H1 (cell line): ENCODE data around the gene CDHR5. TPM values are rescaled to one million over a fixed set of nuclear protein-coding genes. Genes with fewer than 3 reads are reported as not detected.

Source experiments
- CTCF ChIA-PET: fragments of 300-600 bp; sonication (Branson Sonifier 250); formaldehyde crosslinking; loops from one replicate; lab custom pipeline; 2021; ENCODE audit not compliant: partially characterized antibody; lab: Charles Lee
- POLR2A ChIA-PET: fragments of 300-600 bp; sonication (Branson Sonifier 250); formaldehyde crosslinking; loops from one replicate; lab custom pipeline; 2021; ENCODE audit warnings: inconsistent platforms; ENCODE audit not compliant: partially characterized antibody; lab: Charles Lee
- DNase-seq, 2 experiments: peaks; one replicate each; pipeline versions ENCODE4 v3.0.0 to v3.0.0-alpha.2; 2010 to 2022; ENCODE audit warnings: low spot score in 2 of 2, low read depth in 1 of 2, mixed read lengths in 1 of 2
- FAIRE-seq: peaks from 2 replicates; lab custom pipeline; 2011; peaks lifted over from hg19 to GRCh38; lab: Jason Lieb, UNC
- H2AFZ ChIP-seq: 2 replicates; pipeline ENCODE4 v1.8.1; 2012; ENCODE audit warnings: low read length, inconsistent platforms
- H2AK5ac ChIP-seq: 2 replicates; pipeline ENCODE4 v1.6.1; 2013; ENCODE audit warnings: low read depth, low read length
- H2BK120ac ChIP-seq: replicated peaks from 2 replicates; pipeline ENCODE3; 2013; ENCODE audit warnings: low read depth, low read length, inconsistent platforms
- H2BK12ac ChIP-seq: 2 replicates; pipeline ENCODE4 v1.6.1; 2013; ENCODE audit warnings: low read depth, low read length
- H2BK15ac ChIP-seq: 2 replicates; pipeline ENCODE4 v1.6.1; 2013; ENCODE audit warnings: low read length
- H2BK20ac ChIP-seq: 2 replicates; pipeline ENCODE4 v1.6.1; 2013; ENCODE audit warnings: low read length
- H2BK5ac ChIP-seq: 2 replicates; pipeline ENCODE4 v1.6.1; 2013; ENCODE audit warnings: low read depth, low read length
- H3K14ac ChIP-seq: 2 replicates; pipeline ENCODE4 v1.6.1; 2013; ENCODE audit warnings: inconsistent platforms; ENCODE audit not compliant: insufficient read length
- H3K18ac ChIP-seq: 2 replicates; pipeline ENCODE4 v1.6.1; 2013; ENCODE audit warnings: low read length; ENCODE audit errors: extremely low read depth
- H3K23ac ChIP-seq: 2 replicates; pipeline ENCODE4 v1.6.1; 2013; ENCODE audit warnings: inconsistent platforms; ENCODE audit not compliant: insufficient read length
- H3K23me2 ChIP-seq: 2 replicates; pipeline ENCODE4 v1.6.1; 2013; ENCODE audit warnings: low read depth, low read length
- H3K27ac ChIP-seq: 2 replicates; pipeline ENCODE4 v1.6.1; 2011; ENCODE audit warnings: low read depth, low read length, inconsistent platforms
- H3K27me3 ChIP-seq, 4 experiments: replicated peaks in 1 of 4; 1 replicate in 1 of 4; 2 replicates in 3 of 4; pipeline versions ENCODE4 v1.6.1 to v1.8.1; 2011 to 2013; ENCODE audit warnings: low read length in 3 of 4, mild to moderate bottlenecking in 3 of 4, inconsistent platforms in 2 of 4, mixed read lengths in 2 of 4, moderate library complexity in 1 of 4; ENCODE audit not compliant: control insufficient read depth in 3 of 4, insufficient read depth in 3 of 4; ENCODE audit errors: extremely low read depth in 1 of 4
- H3K36me3 ChIP-seq, 4 experiments: 2 replicates each; pipeline versions ENCODE4 v1.6.1 to v1.8.1; 2011 to 2013; ENCODE audit warnings: mild to moderate bottlenecking in 4 of 4, low read length in 3 of 4, moderate library complexity in 2 of 4, control low read depth in 1 of 4, inconsistent platforms in 1 of 4; ENCODE audit not compliant: insufficient read depth in 4 of 4, control insufficient read depth in 2 of 4
- H3K4ac ChIP-seq: replicated peaks from 2 replicates; pipeline ENCODE3; 2013; ENCODE audit warnings: low read length, low read depth, mixed read lengths, inconsistent platforms; ENCODE audit not compliant: insufficient read length
- H3K4me1 ChIP-seq, 4 experiments: replicated peaks in 1 of 4; 1 replicate in 1 of 4; 2 replicates in 3 of 4; pipeline versions ENCODE4 v1.6.1 to v1.8.1; 2011 to 2013; ENCODE audit warnings: low read length in 3 of 4, inconsistent platforms in 2 of 4, mixed read lengths in 1 of 4; ENCODE audit not compliant: insufficient read depth in 4 of 4, control insufficient read depth in 3 of 4
- H3K4me2 ChIP-seq, 2 experiments: 2 replicates each; pipeline versions ENCODE4 v1.6.1 to v1.8.1; 2011 to 2013; ENCODE audit warnings: low read depth in 2 of 2, low read length in 2 of 2, control low read depth in 1 of 2, inconsistent platforms in 1 of 2, mild to moderate bottlenecking in 1 of 2; ENCODE audit not compliant: insufficient read depth in 1 of 2
- H3K4me3 ChIP-seq, 4 experiments: fragments of 200-600, 300-600 bp in 1 of 4; sonication (generic), shearing (Covaris generic), sonication (Bioruptor Twin) in 1 of 4; 2 replicates each; pipeline versions ENCODE4 v1.5.1 to v1.8.1; 2011 to 2016; ENCODE audit warnings: low read length in 4 of 4, low read depth in 3 of 4, control low read depth in 2 of 4, inconsistent platforms in 2 of 4, mild to moderate bottlenecking in 2 of 4, mixed read lengths in 1 of 4, moderate library complexity in 1 of 4; ENCODE audit not compliant: insufficient read depth in 2 of 4; ENCODE audit errors: extremely low read depth in 1 of 4
- H3K56ac ChIP-seq: replicated peaks from 2 replicates; pipeline ENCODE3; 2013; ENCODE audit warnings: low read depth, mild to moderate bottlenecking, mixed read lengths, low read length, inconsistent platforms; ENCODE audit not compliant: insufficient read length
- H3K79me1 ChIP-seq: 2 replicates; pipeline ENCODE4 v1.6.1; 2013; ENCODE audit warnings: low read depth, low read length, control low read depth
- H3K79me2 ChIP-seq, 2 experiments: 2 replicates each; pipeline versions ENCODE4 v1.6.1 to v1.8.1; 2012 to 2013; ENCODE audit warnings: low read length in 2 of 2, mild to moderate bottlenecking in 2 of 2, inconsistent platforms in 1 of 2; ENCODE audit not compliant: insufficient read depth in 2 of 2, control insufficient read depth in 1 of 2
- H3K9ac ChIP-seq, 4 experiments: replicated peaks in 1 of 4; 1 replicate in 1 of 4; 2 replicates in 3 of 4; pipeline versions ENCODE4 v1.6.1 to v1.8.1; 2011 to 2013; ENCODE audit warnings: low read depth in 3 of 4, low read length in 3 of 4, control low read depth in 2 of 4, mild to moderate bottlenecking in 2 of 4, moderate library complexity in 2 of 4, inconsistent platforms in 1 of 4; ENCODE audit errors: extremely low read depth in 1 of 4
- H3K9me3 ChIP-seq, 2 experiments: 2 replicates each; pipeline versions ENCODE4 v1.6.1 to v1.8.1; 2012 to 2013; ENCODE audit warnings: mild to moderate bottlenecking in 2 of 2, moderate library complexity in 2 of 2, control low read depth in 1 of 2, inconsistent platforms in 1 of 2, low read depth in 1 of 2, low read length in 1 of 2, mixed read lengths in 1 of 2; ENCODE audit not compliant: insufficient read depth in 2 of 2
- H4K20me1 ChIP-seq, 2 experiments: replicated peaks in 1 of 2; 2 replicates each; pipeline versions ENCODE3 to v1.8.1; 2011 to 2013; ENCODE audit warnings: inconsistent platforms in 2 of 2, low read length in 2 of 2, mild to moderate bottlenecking in 1 of 2; ENCODE audit not compliant: insufficient read depth in 2 of 2, control insufficient read depth in 1 of 2
- H4K5ac ChIP-seq: 2 replicates; pipeline ENCODE4 v1.6.1; 2013; ENCODE audit warnings: low read length, low read depth, mixed read lengths, inconsistent platforms; ENCODE audit not compliant: insufficient read length
- H4K8ac ChIP-seq: 2 replicates; pipeline ENCODE4 v1.8.0; 2013; ENCODE audit warnings: mild to moderate bottlenecking, moderate library complexity, low read length, inconsistent platforms; ENCODE audit not compliant: insufficient read depth; ENCODE audit errors: extremely low read depth
- H4K91ac ChIP-seq: replicated peaks from 2 replicates; pipeline ENCODE3; 2013; ENCODE audit warnings: low read length, mixed read lengths, inconsistent platforms; ENCODE audit not compliant: insufficient read length
- WGBS, 2 experiments: shearing (Covaris generic) in 1 of 2; methylation state at CpG; one replicate each; pipeline versions ENCODE4 v1.1.6 to v1.1.7; 2013 to 2015; ENCODE audit warnings: low lambda C conversion rate in 2 of 2, mixed read lengths in 2 of 2, inconsistent platforms in 1 of 2, low coverage in 1 of 2, missing lambda C conversion rate in 1 of 2; ENCODE audit not compliant: insufficient replicate concordance in 2 of 2, insufficient coverage in 1 of 2, insufficient read length in 1 of 2; ENCODE audit errors: extremely low coverage in 1 of 2, missing lambda C conversion rate in 1 of 2; 5-methylcytosine and 5-hydroxymethylcytosine counted together
- polyA plus RNA-seq, 7 experiments: library from polyadenylated mRNA; depleted of rRNA in 3 of 7; stranded (reverse) in 5 of 7; unstranded in 2 of 7; fragments of >200 nt in 5 of 7; fragments of 200-250 nt in 2 of 7; gene quantifications; 1 replicate in 5 of 7; 2 replicates in 1 of 7; 4 replicates in 1 of 7; pipeline versions ENCODE4 v1.2.1 to v1.2.3, GENCODE V29; 2011 to 2013; ENCODE audit warnings: missing spikeins in 2 of 7, mixed read lengths in 2 of 7
- total RNA-seq: library from RNA; stranded (reverse); fragmentation: NEBNext Ultra II Directional; extraction: Animal tissue kit (Norgen Biotek cat#: 25700); gene quantifications from 2 replicates; pipeline ENCODE4 v1.2.1, GENCODE V29; 2021

CDHR5 gene
- total and polyA plus RNA-seq, 2 of the 8 experiments (the other 6 are each of a cell fraction or from before 2014, with no cell fraction given) = not detected

- H3K9ac ChIP-seq = no peak overlapping the region
- H3K4me3 ChIP-seq = no peak overlapping the region
- H3K36me3 ChIP-seq = peaks cover 25 to 48% (median 45%) of the 10 kb centered on the region in 4 experiments; a peak in 7 of 8 replicates
- H2AFZ ChIP-seq = no peak overlapping the region
- no peaks in the 10 kb centered on the region for H3K4me1 ChIP-seq
- no peaks in the 10 kb centered on the region for H3K27me3 ChIP-seq
- no peak overlapping the region for H3K14ac ChIP-seq
- ChIA-PET POLR2A (no interaction called here), CTCF (interaction anchor here (1.1 to 1.3 kb wide), 2 partner anchors 17 to 197 kb away, joined by 3 read pairs; no protein-coding TSS in a partner anchor)
- H4K5ac ChIP-seq = no peak overlapping the region
- H2BK120ac ChIP-seq = no peak overlapping the region
- H3K18ac ChIP-seq = no peak overlapping the region
- H2BK15ac ChIP-seq = no peak overlapping the region
- no peak overlapping the region for H2BK5ac ChIP-seq
- H4K8ac ChIP-seq = no peak overlapping the region; the same call in 1 of the 2 replicates
- no peak overlapping the region for H3K23ac ChIP-seq
- no peak overlapping the region for H3K27ac ChIP-seq
- H2BK20ac ChIP-seq = no peak overlapping the region
- H3K79me2 ChIP-seq = peaks cover 0 to 16% of the 10 kb centered on the region in 2 experiments; a peak in 2 of 4 replicates
- H3K56ac ChIP-seq = no peak overlapping the region
- H3K79me1 ChIP-seq = peaks cover 11% of the 10 kb centered on the region
- H2BK12ac ChIP-seq = no peak overlapping the region
- no peak overlapping the region for H3K4me2 ChIP-seq
- DNase-seq (no peak), FAIRE-seq (no peak)
- no peak overlapping the region for H2AK5ac ChIP-seq
- H3K9me3 ChIP-seq = no peaks in the 10 kb centered on the region
- H3K23me2 ChIP-seq = no peaks in the 10 kb centered on the region
- peaks cover 19 to 26% of the 10 kb centered on the region in 2 experiments for H4K20me1 ChIP-seq
- H4K91ac ChIP-seq = no peak overlapping the region
- 93% methylated on average over 27 of the region's 32 CpGs; no CpG with 5 or more reads in 1 of the 2 experiments for WGBS, 2 experiments
- H3K4ac ChIP-seq = no peak overlapping the region
These were observed 38.1 kb downstream of the CDHR5 start for GRCh38 chr11:586376-587316.
